HUES64 (cell line): ENCODE data around the gene ORAI2.
"Not testable (repeated sequence)": the region's sequence is repeated elsewhere in the genome, so short reads cannot be mapped to it uniquely, and the experiment has no call there.

ENCODE experiments used
- H3K27ac ChIP-seq: 2 replicates; pipeline ENCODE4 v1.7.0; 2013; ENCODE audit warnings: low read depth, low read length, inconsistent platforms
- H3K27me3 ChIP-seq: 2 replicates; pipeline ENCODE4 v1.6.1; 2013; ENCODE audit warnings: mild to moderate bottlenecking, low read length; ENCODE audit not compliant: insufficient read depth
- H3K36me3 ChIP-seq: 2 replicates; pipeline ENCODE4 v1.6.1; 2013; ENCODE audit warnings: mild to moderate bottlenecking, low read length; ENCODE audit not compliant: insufficient read depth
- H3K4me1 ChIP-seq: 2 replicates; pipeline ENCODE4 v1.6.1; 2013; ENCODE audit warnings: mild to moderate bottlenecking, low read length, moderate library complexity; ENCODE audit not compliant: insufficient read depth
- H3K4me3 ChIP-seq: 2 replicates; pipeline ENCODE4 v1.5.1; 2013; ENCODE audit warnings: mild to moderate bottlenecking, low read length, moderate library complexity
- H3K9ac ChIP-seq: 2 replicates; pipeline ENCODE4 v1.6.1; 2013; ENCODE audit warnings: mild to moderate bottlenecking, low read depth, low read length
- H3K9me3 ChIP-seq: 2 replicates; pipeline ENCODE4 v1.6.1; 2013; ENCODE audit warnings: low read depth, low read length; ENCODE audit not compliant: insufficient read depth
- WGBS: fragments of 150-250, 120-280 bp; methylation state at CpG from one replicate; pipeline ENCODE4 v1.1.7; 2013; ENCODE audit warnings: missing lambda C conversion rate; 5-methylcytosine and 5-hydroxymethylcytosine counted together

Gene ORAI2

DNA sequence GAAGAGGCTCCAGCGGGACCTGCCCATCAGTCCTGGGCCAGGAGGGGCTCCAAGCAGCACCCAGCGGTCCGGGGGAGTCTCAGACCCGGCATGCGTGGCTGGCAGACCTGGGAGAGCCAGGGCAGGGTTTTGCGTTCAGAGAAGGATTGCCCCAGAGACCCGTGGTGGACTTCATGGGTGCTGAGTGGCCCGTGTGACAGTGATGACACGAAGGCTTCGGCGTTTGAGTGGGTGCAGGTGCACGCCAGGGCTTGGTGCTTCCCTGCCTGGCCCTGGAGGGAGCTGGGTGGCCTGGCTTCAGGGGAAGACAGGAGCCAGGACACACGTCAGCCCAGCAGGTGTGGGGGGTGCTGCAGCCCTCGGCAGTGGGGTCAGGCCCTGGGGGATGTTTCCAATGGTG, 13.9 kb downstream of the ORAI2 start:
- H3K4me1 ChIP-seq = peaks cover 8% of the 10 kb centered on the region; the same call in 1 of the 2 replicates

DNA sequence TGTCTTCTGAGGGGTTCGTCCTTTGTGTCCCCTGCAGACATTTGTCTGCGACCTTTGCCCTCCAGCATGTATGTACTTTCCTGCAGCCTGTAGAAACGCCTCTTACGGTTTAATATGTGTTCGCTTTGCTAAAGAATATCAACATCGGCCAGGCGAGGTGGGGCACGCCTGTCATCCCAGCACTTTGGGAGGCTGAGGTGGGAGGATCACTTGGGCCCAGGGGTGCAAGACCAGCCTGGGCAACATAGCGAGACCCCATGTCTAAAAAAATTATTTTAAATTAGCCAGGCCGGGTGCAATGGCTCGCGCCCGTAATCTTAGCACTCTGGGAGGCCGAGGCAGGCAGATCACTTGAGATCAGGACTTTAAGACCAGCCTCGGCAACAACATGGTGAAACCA, 15.8 kb downstream of the ORAI2 start:
- no peaks in the 10 kb centered on the region for H3K27me3 ChIP-seq
- WGBS = 95% methylated on average over 15 of the region's 15 CpGs

More for the DNA sequence above, 13.9 kb downstream of the ORAI2 start:
- no peaks in the 10 kb centered on the region for H3K27me3 ChIP-seq
- H3K9ac ChIP-seq = no peak overlapping the region
- no peak overlapping the region for H3K27ac ChIP-seq
- WGBS = 94% methylated on average over 14 of the region's 14 CpGs
- no peak overlapping the region for H3K4me3 ChIP-seq
- H3K36me3 ChIP-seq = peaks cover 18% of the 10 kb centered on the region
- H3K9me3 ChIP-seq = no peaks in the 10 kb centered on the region

GRCh38 chr7:102450242-102450641, 16.9 kb downstream of the ORAI2 start:
- Histone ChIP-seq H3K4me1 (peaks cover 8% of the 10 kb centered on the region; the same call in 1 of the 2 replicates), H3K27ac (no peak overlapping the region), H3K9me3 (no peaks in the 10 kb centered on the region), H3K9ac (no peak overlapping the region), H3K36me3 (peaks cover 13% of the 10 kb centered on the region), H3K4me3 (no peak overlapping the region), H3K27me3 (no peaks in the 10 kb centered on the region)
- 91% methylated on average over 6 of the region's 6 CpGs for WGBS

More for the DNA sequence above, 15.8 kb downstream of the ORAI2 start:
- peaks cover 8% of the 10 kb centered on the region; the same call in 1 of the 2 replicates for H3K4me1 ChIP-seq
- H3K27ac ChIP-seq = no peak overlapping the region
- peaks cover 18% of the 10 kb centered on the region for H3K36me3 ChIP-seq
- no peaks in the 10 kb centered on the region for H3K9me3 ChIP-seq
- no peak overlapping the region for H3K9ac ChIP-seq
- H3K4me3 ChIP-seq = no peak overlapping the region

GRCh38 chr7:102451371-102452054, 18.1 kb downstream of the ORAI2 start:
- Histone ChIP-seq H3K4me1 (peaks cover 8% of the 10 kb centered on the region; the same call in 1 of the 2 replicates), H3K36me3 (peaks cover 18% of the 10 kb centered on the region), H3K4me3 (no peak overlapping the region), H3K27me3 (no peaks in the 10 kb centered on the region), H3K9me3 (no peaks in the 10 kb centered on the region), H3K27ac (no peak overlapping the region), H3K9ac (no peak overlapping the region)
- WGBS = 68% methylated on average over 23 of the region's 23 CpGs

DNA sequence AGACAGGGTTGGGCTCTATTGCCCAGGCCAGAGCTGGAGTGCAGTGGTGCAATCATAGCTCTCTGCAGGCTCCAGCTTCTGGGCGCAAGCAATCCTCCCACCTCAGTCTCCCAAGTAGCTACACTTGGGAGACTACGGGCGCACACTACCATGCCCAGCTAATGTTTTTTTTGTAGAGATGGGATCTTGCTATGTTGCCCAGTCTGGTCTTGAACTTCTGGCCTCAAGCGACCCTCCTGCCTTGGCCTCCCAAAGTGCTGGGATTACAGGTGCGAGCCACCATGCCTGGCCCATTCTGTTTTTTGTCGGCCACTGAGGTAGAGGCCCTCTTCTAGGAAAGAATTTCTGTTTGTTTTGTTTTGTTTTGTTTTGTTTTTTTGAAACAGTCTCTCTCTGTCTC, 19.1 kb downstream of the ORAI2 start:
- WGBS = 98% methylated on average over 6 of the region's 6 CpGs
- peaks cover 19% of the 10 kb centered on the region for H3K36me3 ChIP-seq
- H3K9me3 ChIP-seq = no peaks in the 10 kb centered on the region
- H3K27ac ChIP-seq = no peak overlapping the region
- H3K9ac ChIP-seq = no peak overlapping the region
- no peaks in the 10 kb centered on the region for H3K27me3 ChIP-seq
- peaks cover 8% of the 10 kb centered on the region; the same call in 1 of the 2 replicates for H3K4me1 ChIP-seq
- no peak overlapping the region for H3K4me3 ChIP-seq

GRCh38 chr7:102453319-102453718, 19.9 kb downstream of the ORAI2 start:
- no peaks in the 10 kb centered on the region for H3K27me3 ChIP-seq
- 96% methylated on average over 7 of the region's 7 CpGs for WGBS
- peaks cover 27% of the 10 kb centered on the region for H3K36me3 ChIP-seq
- no peaks in the 10 kb centered on the region for H3K9me3 ChIP-seq
- H3K27ac ChIP-seq = no peak overlapping the region
- H3K4me3 ChIP-seq = no peak overlapping the region
- H3K9ac ChIP-seq = no peak overlapping the region
- peaks cover 8% of the 10 kb centered on the region; the same call in 1 of the 2 replicates for H3K4me1 ChIP-seq

GRCh38 chr7:102454468-102454867, 21.1 kb downstream of the ORAI2 start:
- Histone ChIP-seq H3K9ac (no peak overlapping the region), H3K27ac (no peak overlapping the region), H3K4me3 (no peak overlapping the region), H3K9me3 (no peaks in the 10 kb centered on the region), H3K27me3 (no peaks in the 10 kb centered on the region), H3K4me1 (peaks cover 8% of the 10 kb centered on the region; the same call in 1 of the 2 replicates), H3K36me3 (peaks cover 34% of the 10 kb centered on the region)
- 83% methylated on average over 12 of the region's 12 CpGs for WGBS

DNA sequence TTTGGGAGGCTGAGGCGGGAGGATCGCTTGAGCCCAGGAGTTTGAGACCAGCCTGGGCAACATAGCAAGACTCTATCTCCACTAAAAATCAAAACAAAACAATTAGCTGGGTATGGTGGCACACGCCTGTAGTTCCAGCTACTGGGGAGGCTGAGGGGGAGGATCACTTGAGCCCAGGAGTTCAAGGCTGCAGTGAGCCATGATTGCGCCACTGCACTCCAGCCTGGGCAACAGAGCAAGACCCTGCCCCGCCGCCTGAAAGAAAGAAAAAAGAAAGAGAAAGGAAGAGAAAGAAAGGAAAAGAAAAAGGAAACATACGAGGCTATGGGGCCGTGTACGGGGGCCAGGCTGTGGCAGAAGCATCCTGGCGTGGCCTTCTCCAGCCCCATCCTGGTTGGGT, 21.6 kb downstream of the ORAI2 start:
- 94% methylated on average over 10 of the region's 10 CpGs for WGBS
- H3K4me3 ChIP-seq, H3K4me1 ChIP-seq, H3K27me3 ChIP-seq, H3K9ac ChIP-seq, H3K27ac ChIP-seq, H3K9me3 ChIP-seq: not testable (repeated sequence)
- H3K36me3 ChIP-seq = peaks cover 36% of the 10 kb centered on the region

GRCh38 chr7:102455596-102455995, 22.2 kb downstream of the ORAI2 start:
- peaks cover 8% of the 10 kb centered on the region; the same call in 1 of the 2 replicates for H3K4me1 ChIP-seq
- peaks cover 36% of the 10 kb centered on the region for H3K36me3 ChIP-seq
- WGBS = 93% methylated on average over 11 of the region's 11 CpGs
- no peaks in the 10 kb centered on the region for H3K27me3 ChIP-seq
- H3K9me3 ChIP-seq = no peaks in the 10 kb centered on the region
- no peak overlapping the region for H3K9ac ChIP-seq
- H3K27ac ChIP-seq = no peak overlapping the region
- H3K4me3 ChIP-seq = no peak overlapping the region

GRCh38 chr7:102456327-102456726, 23.0 kb downstream of the ORAI2 start:
- no peak overlapping the region for H3K9ac ChIP-seq
- no peak overlapping the region for H3K27ac ChIP-seq

DNA sequence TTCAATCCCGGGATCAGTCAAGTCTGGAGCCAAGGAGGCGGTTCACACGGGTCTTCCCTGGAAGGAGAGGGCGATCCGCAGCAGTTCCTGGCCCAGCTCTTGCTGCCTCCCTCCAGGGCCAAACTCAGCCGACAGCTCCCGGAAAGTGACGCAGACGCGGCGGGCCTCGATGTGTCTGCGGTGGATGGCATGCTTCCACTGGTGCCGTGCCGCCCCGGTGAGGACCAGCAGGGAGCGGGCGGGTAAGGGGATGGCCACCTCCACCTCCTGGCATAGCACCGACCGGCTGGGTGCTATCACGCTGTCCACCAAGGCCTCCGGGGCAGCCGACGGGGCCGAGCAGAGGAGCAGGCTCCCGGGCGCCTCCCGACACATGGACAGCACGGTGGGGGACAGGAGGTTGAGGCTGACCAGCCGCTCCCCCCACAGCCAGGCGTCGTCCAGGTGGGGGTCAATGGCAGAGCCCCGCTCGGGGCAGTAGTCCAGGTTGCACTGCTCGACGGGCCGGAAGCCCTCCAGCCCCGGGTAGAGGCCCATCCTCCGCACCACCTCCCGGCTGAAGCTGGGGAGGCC, 24.1 kb downstream of the ORAI2 start:
- peaks cover 36% of the 10 kb centered on the region for H3K36me3 ChIP-seq
- no peaks in the 10 kb centered on the region for H3K4me1 ChIP-seq
- no peak overlapping the region for H3K9ac ChIP-seq
- H3K27me3 ChIP-seq = no peaks in the 10 kb centered on the region
- H3K27ac ChIP-seq = no peak overlapping the region
- H3K4me3 ChIP-seq = no peak overlapping the region
- no peaks in the 10 kb centered on the region for H3K9me3 ChIP-seq
- WGBS = 95% methylated on average over 40 of the region's 40 CpGs

More at GRCh38 chr7:102456327-102456726, 23.0 kb downstream of the ORAI2 start:
- Histone ChIP-seq H3K36me3 (peaks cover 36% of the 10 kb centered on the region), H3K9me3 (no peaks in the 10 kb centered on the region), H3K4me3 (no peak overlapping the region), H3K4me1 (peaks cover 6% of the 10 kb centered on the region; the same call in 1 of the 2 replicates), H3K27me3 (no peaks in the 10 kb centered on the region)
- WGBS = 95% methylated on average over 10 of the region's 10 CpGs
